SJSA1 (cell line): ENCODE measurements around the gene ACTN3. TPM values are rescaled to one million over a fixed set of nuclear protein-coding genes. Genes with fewer than 3 reads are reported as not detected.
"Not testable (repeated sequence)": the region's sequence is repeated elsewhere in the genome, so short reads cannot be mapped to it uniquely, and the experiment has no call there.

ENCODE experiments used
- DNase-seq, 2 experiments: peaks; one replicate each; pipeline ENCODE4 v3.0.0-alpha.2; 2015 to 2020; ENCODE audit warnings: low spot score in 2 of 2, low read depth in 1 of 2
- H3K27ac ChIP-seq: fragments of 250-450 bp; sonication (Bioruptor Pico); 2 replicates; pipeline ENCODE4 v1.5.1; 2020; ENCODE audit warnings: mild to moderate bottlenecking, moderate library complexity
- H3K27me3 ChIP-seq: fragments of 250-450 bp; sonication (Bioruptor Pico); replicated peaks from 2 replicates; pipeline ENCODE4 v1.5.1; 2020; ENCODE audit warnings: mild to moderate bottlenecking, moderate library complexity
- H3K36me3 ChIP-seq: fragments of 250-450 bp; sonication (Bioruptor Pico); 2 replicates; pipeline ENCODE4 v1.5.1; 2020; ENCODE audit warnings: mild to moderate bottlenecking
- H3K4me1 ChIP-seq: fragments of 250-450 bp; sonication (Bioruptor Pico); replicated peaks from 2 replicates; pipeline ENCODE4 v1.6.1; 2021; ENCODE audit warnings: mild to moderate bottlenecking
- H3K4me3 ChIP-seq: fragments of 250-450 bp; sonication (Bioruptor Pico); 2 replicates; pipeline ENCODE4 v1.5.1; 2020; ENCODE audit warnings: mild to moderate bottlenecking
- H3K9me3 ChIP-seq: fragments of 250-450 bp; sonication (Bioruptor Pico); replicated peaks from 2 replicates; pipeline ENCODE4 v1.5.1; 2020; ENCODE audit warnings: mild to moderate bottlenecking
- total RNA-seq: library from RNA; depleted of rRNA; stranded (reverse); fragments of >200 nt; shearing (Covaris generic); gene quantifications from 2 replicates; pipeline ENCODE4 v1.2.3, GENCODE V29; 2014

ACTN3 gene
- total RNA-seq, 1 experiment from 2014 or later: not detected

GRCh38 chr11:66582565-66583147 is 36.0 kb downstream of the ACTN3 start:
- H3K36me3 ChIP-seq: not testable (repeated sequence)

GRCh38 chr11:66585447-66585846 is 38.7 kb downstream of the ACTN3 start:
- H3K27ac ChIP-seq, H3K4me1 ChIP-seq, H3K27me3 ChIP-seq, H3K9me3 ChIP-seq, DNase-seq, H3K4me3 ChIP-seq, H3K36me3 ChIP-seq: not testable (repeated sequence)

More at GRCh38 chr11:66582565-66583147, 36.0 kb downstream of the ACTN3 start:
- not testable (repeated sequence) for H3K4me3 ChIP-seq, H3K4me1 ChIP-seq, H3K9me3 ChIP-seq, H3K27me3 ChIP-seq, H3K27ac ChIP-seq, DNase-seq

- Histone ChIP-seq H3K4me1 (no peaks in the 10 kb centered on the region), H3K9me3 (peaks cover 7% of the 10 kb centered on the region; the same call in 1 of the 2 replicates), H3K27me3 (no peaks in the 10 kb centered on the region; the same call in 1 of the 2 replicates), H3K36me3 (no peaks in the 10 kb centered on the region), H3K27ac (no peak overlapping the region), H3K4me3 (no peak overlapping the region)
- no peak for DNase-seq
These were observed 39.4 kb downstream of the ACTN3 start for GRCh38 chr11:66586136-66586535.

GRCh38 chr11:66589315-66589714 is 42.6 kb downstream of the ACTN3 start:
- not testable (repeated sequence) for H3K27me3 ChIP-seq, DNase-seq, H3K36me3 ChIP-seq, H3K27ac ChIP-seq, H3K4me3 ChIP-seq, H3K9me3 ChIP-seq
- H3K4me1 ChIP-seq: peaks cover 14% of the 10 kb centered on the region

GRCh38 chr11:66589996-66590675 is 43.4 kb downstream of the ACTN3 start:
- no peaks in the 10 kb centered on the region for H3K9me3 ChIP-seq
- no peaks in the 10 kb centered on the region for H3K27me3 ChIP-seq
- no peak overlapping the region for H3K4me3 ChIP-seq
- no peaks in the 10 kb centered on the region for H3K36me3 ChIP-seq
- no peak for DNase-seq
- H3K4me1 ChIP-seq: peaks cover 14% of the 10 kb centered on the region
- no peak overlapping the region for H3K27ac ChIP-seq

GRCh38 chr11:66591175-66591574 is 44.5 kb downstream of the ACTN3 start:
- no peak overlapping the region for H3K27ac ChIP-seq
- no peak for DNase-seq
- H3K4me1 ChIP-seq: peaks cover 14% of the 10 kb centered on the region
- H3K27me3 ChIP-seq: no peaks in the 10 kb centered on the region
- no peaks in the 10 kb centered on the region for H3K36me3 ChIP-seq
- no peak overlapping the region for H3K4me3 ChIP-seq
- no peaks in the 10 kb centered on the region for H3K9me3 ChIP-seq

- Histone ChIP-seq H3K27me3 (no peaks in the 10 kb centered on the region), H3K4me3 (peak within 1 kb of the TSS; percentile 55), H3K4me1 (peaks cover 14% of the 10 kb centered on the region), H3K36me3 (peaks cover 5% of the 10 kb centered on the region; the same call in 1 of the 2 replicates), H3K27ac (peak within 1 kb of the TSS; percentile 7), H3K9me3 (no peaks in the 10 kb centered on the region)
- DNase-seq: peak; percentile 99 to 100
These were observed 46.0 kb downstream of the ACTN3 start, which contains the start of the genes CCDC87 and CCS for GRCh38 chr11:66592457-66593302. TSS of gene CCDC87 (minus strand) at chr11:66593063. CDS start at chr11:66593015, 48 bp downstream. TSS of gene CCS (plus strand) at chr11:66593185. CDS start at chr11:66593262, 77 bp downstream.

GRCh38 chr11:66593303-66593635 is 46.6 kb downstream of the ACTN3 start:
- H3K4me3 ChIP-seq: peak overlapping the region; percentile 55
- no peaks in the 10 kb centered on the region for H3K27me3 ChIP-seq
- DNase-seq: no peak
- peaks cover 14% of the 10 kb centered on the region for H3K4me1 ChIP-seq
- peak overlapping the region; percentile 7 for H3K27ac ChIP-seq
- H3K9me3 ChIP-seq: no peaks in the 10 kb centered on the region
- peaks cover 5% of the 10 kb centered on the region; the same call in 1 of the 2 replicates for H3K36me3 ChIP-seq

- H3K4me3 ChIP-seq: peak overlapping the region; percentile 55
These were observed 46.9 kb downstream of the ACTN3 start for GRCh38 chr11:66593650-66594049.

GRCh38 chr11:66595245-66595904 is 48.7 kb downstream of the ACTN3 start:
- Histone ChIP-seq H3K36me3 (peaks cover 16% of the 10 kb centered on the region), H3K9me3 (no peaks in the 10 kb centered on the region), H3K27ac (no peak overlapping the region), H3K4me1 (peaks cover 14% of the 10 kb centered on the region), H3K4me3 (no peak overlapping the region), H3K27me3 (no peaks in the 10 kb centered on the region)
- DNase-seq: no peak

More at GRCh38 chr11:66593650-66594049, 46.9 kb downstream of the ACTN3 start:
- Histone ChIP-seq H3K9me3 (no peaks in the 10 kb centered on the region), H3K27ac (peak overlapping the region; percentile 7; the same call in 1 of the 2 replicates), H3K4me1 (peaks cover 14% of the 10 kb centered on the region), H3K36me3 (peaks cover 5% of the 10 kb centered on the region; the same call in 1 of the 2 replicates), H3K27me3 (no peaks in the 10 kb centered on the region)
- no peak for DNase-seq

GRCh38 chr11:66598993-66599392 is 52.3 kb downstream of the ACTN3 start:
- no peaks in the 10 kb centered on the region for H3K9me3 ChIP-seq
- no peak overlapping the region for H3K4me3 ChIP-seq
- H3K4me1 ChIP-seq: peaks cover 7% of the 10 kb centered on the region; the same call in 1 of the 2 replicates
- H3K27me3 ChIP-seq: no peaks in the 10 kb centered on the region
- no peak for DNase-seq
- peaks cover 33% of the 10 kb centered on the region for H3K36me3 ChIP-seq
- H3K27ac ChIP-seq: no peak overlapping the region

- DNase-seq: no peak
- Histone ChIP-seq H3K9me3 (no peaks in the 10 kb centered on the region), H3K4me1 (peaks cover 7% of the 10 kb centered on the region; the same call in 1 of the 2 replicates), H3K27ac (no peak overlapping the region), H3K4me3 (no peak overlapping the region), H3K36me3 (peaks cover 44% of the 10 kb centered on the region), H3K27me3 (no peaks in the 10 kb centered on the region)
These were observed 53.5 kb downstream of the ACTN3 start for GRCh38 chr11:66600219-66600618.

- DNase-seq: no peak
- Histone ChIP-seq H3K27me3 (no peaks in the 10 kb centered on the region), H3K36me3 (peaks cover 49% of the 10 kb centered on the region), H3K9me3 (no peaks in the 10 kb centered on the region), H3K4me1 (peaks cover 7% of the 10 kb centered on the region; the same call in 1 of the 2 replicates), H3K27ac (no peak overlapping the region), H3K4me3 (no peak overlapping the region)
These were observed 54.0 kb downstream of the ACTN3 start for GRCh38 chr11:66600631-66601233.
